GM19328 (cell line): Measurements from ENCODE around the gene LRG1.

Experiments used
- ATAC-seq: cut with Tn5 transposase; IDR thresholded peaks from one replicate; pipeline ENCODE4 v1.9.1; 2021; ENCODE audit warnings: mild to moderate bottlenecking, moderate library complexity; ENCODE audit not compliant: unreplicated experiment

The LRG1 gene

DNA sequence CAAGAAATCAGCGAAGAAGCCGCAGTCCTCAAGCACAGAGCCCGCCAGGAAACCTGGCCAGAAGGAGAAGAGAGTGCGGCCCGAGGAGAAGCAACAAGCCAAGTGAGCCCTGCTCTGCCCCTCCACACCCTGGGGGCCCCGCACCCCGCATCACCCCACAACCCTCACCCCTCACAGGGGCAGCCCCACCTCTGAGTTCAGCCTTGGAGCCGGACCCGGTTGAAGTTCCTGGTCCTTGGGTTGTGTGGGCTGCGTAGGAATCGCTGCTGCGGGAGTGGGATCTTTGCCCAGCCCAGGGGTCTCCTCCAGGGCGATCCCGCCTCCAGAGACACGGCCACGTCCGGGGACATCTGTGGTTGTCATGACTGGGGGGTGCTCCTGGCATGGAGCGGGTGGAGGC is 43.5 kb downstream of the LRG1 start:
- ATAC-seq = no peak

DNA sequence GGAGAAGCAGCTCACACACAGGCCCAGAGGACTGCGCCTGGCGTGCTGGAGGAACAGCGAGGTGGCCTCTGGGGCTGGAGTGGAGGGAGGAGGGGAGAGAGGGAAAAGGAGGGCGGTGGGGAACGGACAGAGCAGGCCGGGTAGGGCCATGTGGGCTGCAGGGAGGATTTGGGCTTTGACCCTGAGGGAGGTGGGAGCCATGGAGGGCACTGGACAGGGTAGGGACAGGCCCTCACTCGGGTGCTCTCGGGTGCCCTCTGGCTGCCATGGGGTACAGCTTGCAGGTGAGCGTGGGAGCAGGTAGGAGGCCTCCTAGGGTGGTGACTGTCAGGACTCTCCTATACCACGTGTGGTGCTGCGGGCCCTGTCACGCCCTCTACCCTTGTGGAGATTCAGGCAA is 44.4 kb downstream of the LRG1 start:
- ATAC-seq = no peak

DNA sequence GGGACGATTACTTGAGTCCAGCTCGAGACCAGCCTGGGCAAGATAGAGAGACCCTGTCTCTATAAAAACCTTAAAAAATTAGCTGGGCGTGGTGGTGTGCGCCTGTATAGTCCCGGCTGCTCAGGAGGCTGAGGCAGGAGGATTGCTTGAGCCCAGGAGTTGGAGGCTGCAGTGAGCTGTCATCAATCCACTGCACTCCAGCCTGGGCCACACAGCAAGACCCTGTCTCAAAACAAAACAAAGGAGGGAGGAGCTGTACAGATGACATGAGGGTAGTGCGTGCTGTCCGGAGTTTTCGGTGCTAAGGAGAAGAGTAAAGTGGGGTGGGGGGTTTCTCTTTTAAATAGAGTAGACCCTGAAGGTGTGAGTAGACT is 45.2 kb downstream of the LRG1 start:
- ATAC-seq = no peak

DNA sequence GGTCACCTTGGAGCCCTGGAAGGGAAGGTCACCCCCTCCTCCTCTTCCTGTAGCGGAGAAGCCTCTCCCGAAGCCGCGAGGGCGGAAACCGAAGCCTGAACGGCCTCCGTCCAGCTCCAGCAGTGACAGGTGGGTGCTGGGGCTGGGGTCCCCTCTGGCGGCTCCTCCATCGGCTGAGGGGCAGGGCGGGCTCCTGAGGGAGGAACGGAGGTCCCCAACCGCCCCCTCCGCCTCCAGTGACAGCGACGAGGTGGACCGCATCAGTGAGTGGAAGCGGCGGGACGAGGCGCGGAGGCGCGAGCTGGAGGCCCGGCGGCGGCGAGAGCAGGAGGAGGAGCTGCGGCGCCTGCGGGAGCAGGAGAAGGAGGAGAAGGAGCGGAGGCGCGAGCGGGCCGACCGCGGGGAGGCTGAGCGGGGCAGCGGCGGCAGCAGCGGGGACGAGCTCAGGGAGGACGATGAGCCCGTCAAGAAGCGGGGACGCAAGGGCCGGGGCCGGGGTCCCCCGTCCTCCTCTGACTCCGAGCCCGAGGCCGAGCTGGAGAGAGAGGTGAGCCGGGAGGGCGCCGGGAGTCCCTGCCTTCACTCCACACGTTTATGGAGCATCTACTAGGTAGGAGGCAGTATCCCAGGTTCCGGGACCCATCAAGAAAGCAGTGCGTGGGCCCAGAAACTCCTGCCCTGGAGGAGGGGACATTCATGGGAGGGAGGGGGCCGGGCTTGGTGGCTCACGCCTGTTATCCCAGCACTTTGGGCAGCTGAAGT is 45.7 kb downstream of the LRG1 start:
- no peak for ATAC-seq

DNA sequence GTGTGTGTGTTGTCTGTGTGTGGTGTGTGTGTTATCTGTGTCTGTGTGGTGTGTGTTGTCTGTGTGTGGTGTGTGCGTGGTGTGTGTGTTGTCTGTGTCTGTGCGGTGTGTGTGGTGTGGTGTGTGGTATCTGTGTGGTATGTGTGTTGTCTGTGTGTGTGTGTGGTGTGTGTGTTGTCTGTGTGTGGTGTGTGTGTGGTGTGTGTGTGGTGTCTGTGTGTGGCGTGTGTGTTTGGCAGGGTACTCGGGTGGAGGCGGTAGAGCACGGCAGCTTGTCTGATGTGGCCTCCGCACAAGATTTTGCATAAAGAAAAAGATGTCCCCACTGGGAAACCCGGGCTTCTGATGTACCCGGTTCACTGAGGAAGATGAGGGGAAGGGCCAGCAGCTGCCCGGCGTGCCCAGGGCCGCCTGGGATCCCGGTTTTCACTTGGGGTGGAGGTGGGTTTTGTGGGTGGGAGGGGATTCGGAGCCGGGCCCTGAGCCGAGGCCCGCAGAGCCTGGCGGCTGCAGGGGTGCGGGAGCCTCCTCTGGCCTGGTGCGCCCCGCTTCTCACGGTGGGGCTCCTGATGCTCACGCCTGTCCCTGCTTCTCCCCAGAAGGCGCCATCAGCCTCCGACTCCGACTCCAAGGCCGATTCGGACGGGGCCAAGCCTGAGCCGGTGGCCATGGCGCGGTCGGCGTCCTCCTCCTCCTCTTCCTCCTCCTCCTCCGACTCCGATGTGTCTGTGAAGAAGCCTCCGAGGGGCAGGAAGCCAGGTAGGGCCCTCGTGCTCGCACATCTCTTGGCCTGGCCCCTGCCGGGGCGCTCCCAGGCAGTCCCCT is 46.5 kb downstream of the LRG1 start:
- no peak for ATAC-seq

DNA sequence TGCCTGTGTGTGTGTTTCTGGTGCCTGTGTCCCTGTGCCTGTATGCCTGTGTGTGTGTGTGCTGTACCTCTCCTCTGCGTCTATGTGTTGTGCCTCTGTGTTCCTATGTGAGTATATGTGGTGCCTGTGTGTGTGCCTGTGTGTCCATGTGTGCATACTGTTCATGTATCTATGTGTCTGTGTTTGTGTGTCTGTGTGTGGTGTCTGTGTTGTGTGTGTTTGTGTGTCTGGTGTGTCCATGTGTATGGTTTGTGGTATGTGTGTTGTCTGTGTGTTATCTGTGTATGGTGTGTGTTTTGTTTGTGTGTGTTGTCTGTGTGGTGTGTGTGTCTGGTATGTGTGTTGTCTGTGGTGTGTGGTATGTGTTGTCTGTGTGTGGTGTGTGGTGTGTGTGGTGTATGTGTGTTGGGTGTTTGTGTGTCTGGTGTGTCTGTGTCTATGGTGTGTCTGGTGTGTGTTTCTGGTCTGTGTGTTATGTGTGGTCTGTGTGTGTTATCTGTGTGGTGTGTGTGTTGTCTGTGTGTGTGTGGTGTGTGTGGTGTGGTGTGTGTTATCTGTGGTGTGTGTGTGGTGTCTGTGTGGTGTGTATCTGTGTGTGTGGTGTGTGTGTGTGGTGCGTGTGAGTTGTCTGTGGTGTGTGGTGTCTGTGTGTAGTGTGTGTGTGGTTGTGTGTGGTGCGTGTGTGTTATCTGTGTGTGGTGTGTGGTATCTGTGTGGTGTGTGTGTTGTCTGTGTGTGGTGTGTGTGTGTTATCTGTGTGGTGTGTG is 47.3 kb downstream of the LRG1 start:
- ATAC-seq = no peak

DNA sequence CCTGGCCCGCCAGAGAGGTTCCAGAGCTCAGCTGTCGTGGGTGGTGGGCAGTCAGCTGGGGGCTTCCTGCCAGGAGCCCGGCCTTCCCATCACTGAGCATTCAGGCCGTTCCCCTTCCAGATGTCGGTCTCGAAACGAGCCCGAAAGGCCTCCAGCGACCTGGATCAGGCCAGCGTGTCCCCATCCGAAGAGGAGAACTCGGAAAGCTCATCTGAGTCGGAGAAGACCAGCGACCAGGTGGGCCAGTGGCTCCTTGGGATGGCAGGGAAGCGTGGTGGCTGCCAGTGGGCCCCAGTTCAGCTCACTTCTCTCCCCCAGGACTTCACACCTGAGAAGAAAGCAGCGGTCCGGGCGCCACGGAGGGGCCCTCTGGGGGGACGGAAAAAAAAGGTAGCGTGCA is 48.4 kb downstream of the LRG1 start:
- no peak for ATAC-seq

DNA sequence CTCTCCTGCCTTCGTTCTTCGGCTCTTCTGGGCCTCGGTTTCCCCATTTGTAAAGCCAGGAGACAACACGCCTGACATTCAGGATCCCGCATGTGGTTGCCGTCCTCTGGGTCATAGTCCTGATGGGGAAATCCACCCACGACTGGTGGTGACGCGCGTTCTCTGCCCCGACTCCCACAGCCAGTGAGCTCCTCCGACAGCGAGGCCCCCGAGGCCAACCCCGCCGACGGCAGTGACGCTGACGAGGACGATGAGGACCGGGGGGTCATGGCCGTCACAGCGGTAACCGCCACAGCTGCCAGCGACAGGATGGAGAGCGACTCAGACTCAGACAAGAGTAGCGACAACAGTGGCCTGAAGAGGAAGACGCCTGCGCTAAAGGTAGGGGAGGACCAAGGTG is 51.3 kb downstream of the LRG1 start:
- ATAC-seq = no peak

DNA sequence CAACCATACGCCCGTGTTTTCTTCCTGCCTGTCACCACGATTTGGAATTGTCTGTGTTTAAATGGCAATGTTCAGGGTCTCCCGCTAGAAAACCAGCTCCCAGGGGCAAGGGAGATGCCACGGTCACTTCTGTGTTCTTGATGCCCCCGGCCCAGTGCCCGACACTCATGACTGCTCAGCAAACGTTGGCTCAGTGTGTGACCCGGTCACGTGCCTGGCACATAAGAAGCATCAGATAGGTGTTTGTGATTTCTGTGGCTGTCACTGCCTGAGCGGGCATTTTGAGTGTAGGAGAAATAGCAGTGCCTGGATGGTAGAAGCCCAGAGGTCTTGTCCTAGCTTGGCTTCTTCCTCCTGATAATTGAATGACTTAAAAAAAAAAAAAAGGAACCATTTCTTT is 52.3 kb downstream of the LRG1 start:
- ATAC-seq = no peak
